ENCODE measurements around the gene ENAH. TPM values are rescaled to one million over a fixed set of nuclear protein-coding genes. Genes with fewer than 3 reads are reported as not detected.

The ENAH gene
- total and polyA plus RNA-seq, 8 donors: 8.0 to 62.8 (median 31.9) TPM

- Histone ChIP-seq H3K9me3 (no peaks in the 10 kb centered on the region), H3K27ac (no peak overlapping the region), H3K36me3 (no peaks in the 10 kb centered on the region), H3K4me3 (no peak overlapping the region), H3K4me1 (peaks cover 2 to 30% (median 5%) of the 10 kb centered on the region in 3 donors), H3K27me3 (no peaks in the 10 kb centered on the region)
- intact Hi-C loops (cut with DNase I): loop anchor here in 1 of 3 donors (10.0 kb wide), 1 partner anchor 132 kb away; no protein-coding TSS in a partner anchor
- ATAC-seq (no peak), FAIRE-seq (no peak), DNase-seq (no peak)
- TF ChIP-seq CTCF (IDR thresholded peaks at IDR 0.05): no peak
- 77% methylated on average over 9 of the region's 9 CpGs for WGBS, 2 donors
Measured at GRCh38 chr1:225446981-225447615, 205.8 kb downstream of the ENAH start.

GRCh38 chr1:225446595-225446960 lies 206.3 kb downstream of the ENAH start:
- TF ChIP-seq CTCF (IDR thresholded peaks at IDR 0.05): no peak
- FAIRE-seq: no peak
- intact Hi-C loops (cut with DNase I): loop anchor here in 1 of 3 donors (10.0 kb wide), 1 partner anchor 132 kb away; no protein-coding TSS in a partner anchor
- Histone ChIP-seq H3K27ac (no peak overlapping the region), H3K9me3 (no peaks in the 10 kb centered on the region), H3K4me1 (peaks cover 5 to 34% (median 7%) of the 10 kb centered on the region in 3 donors), H3K36me3 (no peaks in the 10 kb centered on the region), H3K27me3 (no peaks in the 10 kb centered on the region), H3K4me3 (no peak overlapping the region)
- ATAC-seq: no peak
- WGBS, 2 donors: 67 to 69% methylated on average over 7 of the region's 7 CpGs
- no peak for DNase-seq

DNA sequence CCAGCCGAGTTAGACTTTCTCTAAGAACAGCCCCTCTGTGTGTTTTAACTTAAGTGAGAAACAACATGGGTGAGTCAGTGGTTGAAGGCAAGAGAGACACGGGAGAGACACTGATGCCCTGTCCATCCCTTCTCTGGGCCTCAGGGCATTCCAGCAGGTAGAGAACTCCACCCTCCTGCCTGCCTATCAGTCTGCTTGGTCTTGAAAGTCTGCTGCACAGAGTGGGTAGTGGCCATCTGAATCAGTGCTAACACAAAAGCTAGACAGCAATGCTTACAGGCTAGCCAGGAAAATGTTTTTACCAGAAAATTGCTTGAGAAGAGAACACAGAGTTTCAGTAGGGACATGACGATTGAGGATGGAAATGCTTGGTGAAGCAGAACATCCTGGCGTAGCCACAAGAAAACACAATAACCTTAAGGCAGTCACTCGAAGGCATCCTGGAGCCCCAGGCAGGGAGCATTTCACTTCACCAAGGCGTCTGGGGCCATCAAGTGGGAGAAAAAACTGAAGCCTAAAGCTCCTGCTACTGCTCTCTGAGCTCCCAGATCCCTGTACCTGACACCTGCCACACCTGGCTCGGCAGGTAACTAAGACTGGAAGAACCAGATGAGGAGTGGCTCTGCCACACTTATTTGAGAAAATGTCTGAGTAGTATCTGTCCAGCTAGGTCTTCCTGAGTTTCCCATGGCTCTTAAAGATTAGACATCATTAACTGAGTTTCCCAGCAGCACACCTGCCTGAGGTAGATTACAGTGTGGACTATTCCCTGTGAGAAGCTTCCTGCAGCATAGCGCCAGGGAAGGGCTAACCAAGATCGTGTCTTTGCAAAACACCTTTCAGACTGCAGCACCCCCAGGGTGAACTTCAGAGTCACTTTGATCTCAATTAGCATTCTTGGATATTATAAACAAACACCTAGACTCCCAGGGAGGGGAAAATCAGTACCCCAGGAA lies 207.0 kb downstream of the ENAH start:
- TF ChIP-seq CTCF (IDR thresholded peaks at IDR 0.05): no peak
- intact Hi-C loops (cut with DNase I): loop anchor here in 1 of 3 donors (10.0 kb wide), 1 partner anchor 131 kb away; no protein-coding TSS in a partner anchor
- Histone ChIP-seq H3K9me3 (no peaks in the 10 kb centered on the region), H3K4me1 (peaks cover 10 to 40% (median 14%) of the 10 kb centered on the region in 3 donors), H3K36me3 (no peaks in the 10 kb centered on the region), H3K4me3 (no peak overlapping the region), H3K27me3 (no peaks in the 10 kb centered on the region), H3K27ac (peak overlapping the region in 3 of 4 donors; percentile 38 to 81 (median 76))
- WGBS, 2 donors: 71 to 81% methylated on average over 9 of the region's 9 CpGs
- ATAC-seq: no peak
- no peak for FAIRE-seq
- DNase-seq: peak in 2 of 6 donors; percentile 10

DNA sequence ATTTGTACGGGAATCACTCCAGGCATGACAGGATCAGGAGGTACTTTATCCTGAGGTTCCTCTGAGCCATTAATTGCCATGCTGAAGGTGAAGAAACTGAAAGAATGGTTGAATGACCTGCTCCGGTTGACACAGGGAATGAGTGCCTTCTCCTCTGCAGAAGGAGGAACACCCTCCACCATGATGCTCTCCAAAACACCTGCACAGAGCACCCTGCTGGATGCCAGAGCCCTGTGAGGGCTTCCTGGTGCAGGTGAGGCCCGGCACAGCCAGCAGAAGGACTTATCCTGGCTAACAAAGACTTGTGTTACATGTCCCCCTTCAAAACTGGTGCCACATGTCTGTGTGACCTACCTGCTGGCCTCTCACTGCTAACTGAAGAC lies 210.8 kb downstream of the ENAH start:
- peak in 1 of 4 donors; percentile 3 for ATAC-seq
- WGBS, 2 donors: 37 to 49% methylated on average over 3 of the region's 3 CpGs
- no peak for TF ChIP-seq CTCF (IDR thresholded peaks at IDR 0.05)
- Histone ChIP-seq H3K27ac (peak overlapping the region; percentile 40 to 80 (median 68)), H3K9me3 (no peaks in the 10 kb centered on the region), H3K36me3 (no peaks in the 10 kb centered on the region), H3K4me3 (no peak overlapping the region), H3K4me1 (peaks cover 18 to 48% (median 28%) of the 10 kb centered on the region in 3 donors), H3K27me3 (no peaks in the 10 kb centered on the region)
- peak in 1 of 6 donors; percentile 16 for DNase-seq
- intact Hi-C loops (cut with DNase I): loop anchor here in 1 of 3 donors (10.0 kb wide), 1 partner anchor 127 kb away; no protein-coding TSS in a partner anchor
- no peak for FAIRE-seq

Measured in pancreas (tissue), 10 donors.